H9 (cell line): ENCODE measurements around the gene THAP2. TPM values are rescaled to one million over a fixed set of nuclear protein-coding genes. Genes with fewer than 3 reads are reported as not detected.
"Not testable (repeated sequence)": the region's sequence is repeated elsewhere in the genome, so short reads cannot be mapped to it uniquely, and the experiment has no call there.

ENCODE experiments used
- DNase-seq: peaks from one replicate; pipeline ENCODE4 v3.0.0-alpha.2; 2017
- H2AFZ ChIP-seq: one replicate; pipeline ENCODE4 v1.6.1; 2013; ENCODE audit warnings: mild to moderate bottlenecking, low read length, control low read depth, moderate library complexity
- H2AK5ac ChIP-seq: 2 replicates; pipeline ENCODE4 v1.6.1; 2013; ENCODE audit warnings: low read length, control low read depth, mixed read lengths; ENCODE audit not compliant: insufficient read length
- H2BK120ac ChIP-seq: one replicate; pipeline ENCODE4 v1.6.1; 2013; ENCODE audit warnings: low read depth, mild to moderate bottlenecking, low read length, control low read depth, inconsistent platforms; ENCODE audit not compliant: poor library complexity, severe bottlenecking
- H2BK12ac ChIP-seq: 2 replicates; pipeline ENCODE4 v1.6.1; 2013; ENCODE audit warnings: low read length, control low read depth, mixed read lengths, low read depth; ENCODE audit not compliant: insufficient read length
- H2BK15ac ChIP-seq: 2 replicates; pipeline ENCODE4 v1.6.1; 2013; ENCODE audit warnings: low read depth, low read length, control low read depth
- H2BK20ac ChIP-seq: one replicate; pipeline ENCODE4 v1.6.1; 2013; ENCODE audit warnings: low read depth, mild to moderate bottlenecking, low read length, control low read depth, inconsistent platforms; ENCODE audit not compliant: poor library complexity, severe bottlenecking
- H2BK5ac ChIP-seq: 2 replicates; pipeline ENCODE4 v1.6.1; 2013; ENCODE audit warnings: low read length, control low read depth, mixed read lengths; ENCODE audit not compliant: insufficient read length
- H3K14ac ChIP-seq: 2 replicates; pipeline ENCODE4 v1.6.1; 2013; ENCODE audit warnings: low read length, control low read depth; ENCODE audit not compliant: insufficient read depth
- H3K18ac ChIP-seq: 2 replicates; pipeline ENCODE4 v1.6.1; 2013; ENCODE audit warnings: low read depth, mild to moderate bottlenecking, mixed read lengths, low read length, control low read depth; ENCODE audit not compliant: insufficient read length
- H3K23ac ChIP-seq: 2 replicates; pipeline ENCODE4 v1.6.1; 2013; ENCODE audit warnings: low read length, control low read depth, mixed read lengths, low read depth; ENCODE audit not compliant: insufficient read length
- H3K23me2 ChIP-seq: 2 replicates; pipeline ENCODE4 v1.6.1; 2013; ENCODE audit warnings: low read depth, mild to moderate bottlenecking, mixed read lengths, low read length, control low read depth; ENCODE audit not compliant: insufficient read length, poor library complexity, severe bottlenecking
- H3K27ac ChIP-seq: 2 replicates; pipeline ENCODE4 v1.5.1; 2013; ENCODE audit warnings: low read length, control low read depth, mixed read lengths, low read depth; ENCODE audit not compliant: insufficient read length
- H3K27me3 ChIP-seq: 2 replicates; pipeline ENCODE4 v1.6.1; 2013; ENCODE audit warnings: low read length, control low read depth, inconsistent platforms; ENCODE audit not compliant: insufficient read depth
- H3K4ac ChIP-seq: 2 replicates; pipeline ENCODE4 v1.6.1; 2013; ENCODE audit warnings: low read depth, mild to moderate bottlenecking, control low read depth, inconsistent platforms, low read length, moderate library complexity
- H3K4me1 ChIP-seq: 2 replicates; pipeline ENCODE4 v1.6.1; 2013; ENCODE audit warnings: low read length, control low read depth, inconsistent platforms; ENCODE audit not compliant: insufficient read depth
- H3K4me2 ChIP-seq: 2 replicates; pipeline ENCODE4 v1.6.1; 2013; ENCODE audit warnings: low read length, control low read depth, mixed read lengths; ENCODE audit not compliant: insufficient read length, insufficient read depth
- H3K56ac ChIP-seq: 2 replicates; pipeline ENCODE4 v1.6.1; 2013; ENCODE audit warnings: low read depth, mild to moderate bottlenecking, mixed read lengths, low read length, control low read depth; ENCODE audit not compliant: insufficient read length
- H3K79me1 ChIP-seq: 2 replicates; pipeline ENCODE4 v1.6.1; 2013; ENCODE audit warnings: low read depth, mild to moderate bottlenecking, moderate library complexity, low read length, control low read depth, inconsistent platforms; ENCODE audit not compliant: insufficient read depth, poor library complexity, severe bottlenecking
- H3K79me2 ChIP-seq: 2 replicates; pipeline ENCODE4 v1.6.1; 2013; ENCODE audit warnings: low read length, control low read depth, inconsistent platforms; ENCODE audit not compliant: insufficient read depth
- H3K9ac ChIP-seq: 2 replicates; pipeline ENCODE4 v1.6.1; 2013; ENCODE audit warnings: low read length, control low read depth, mixed read lengths; ENCODE audit not compliant: insufficient read length; ENCODE audit errors: extremely low read depth
- H3K9me3 ChIP-seq: one replicate; pipeline ENCODE4 v1.6.1; 2013; ENCODE audit warnings: low read depth, low read length, inconsistent platforms; ENCODE audit not compliant: control insufficient read depth
- H3T11ph ChIP-seq: one replicate; pipeline ENCODE4 v1.6.1; 2013; ENCODE audit warnings: mild to moderate bottlenecking, low read length, control low read depth, inconsistent platforms
- H4K20me1 ChIP-seq: one replicate; pipeline ENCODE4 v1.6.1; 2013; ENCODE audit not compliant: control insufficient read depth, insufficient read length, insufficient read depth
- H4K5ac ChIP-seq: 2 replicates; pipeline ENCODE4 v1.6.1; 2013; ENCODE audit warnings: low read depth, mild to moderate bottlenecking, mixed read lengths, low read length, control low read depth; ENCODE audit not compliant: insufficient read length
- H4K8ac ChIP-seq: replicated peaks from 2 replicates; pipeline ENCODE4 v1.6.1; 2013; ENCODE audit warnings: low read length, control low read depth, mixed read lengths, low read depth; ENCODE audit not compliant: insufficient read length
- H4K91ac ChIP-seq: 2 replicates; pipeline ENCODE4 v1.6.1; 2013; ENCODE audit warnings: low read depth, mild to moderate bottlenecking, moderate library complexity, mixed read lengths, low read length, control low read depth; ENCODE audit not compliant: insufficient read length
- H3K27ac Mint-ChIP-seq, 3 experiments: 2 replicates in 2 of 3; 3 replicates in 1 of 3; pipeline ENCODE4 v1.8.0; 2020 to 2021; ENCODE audit warnings: mixed read lengths in 3 of 3, mild to moderate bottlenecking in 1 of 3, moderate library complexity in 1 of 3
- H3K27me3 Mint-ChIP-seq: 2 replicates; pipeline ENCODE4 v1.8.0; 2021; ENCODE audit warnings: low read depth, mild to moderate bottlenecking, moderate library complexity, mixed read lengths
- H3K36me3 Mint-ChIP-seq, 3 experiments: 2 replicates in 2 of 3; 3 replicates in 1 of 3; pipeline ENCODE4 v1.8.0; 2020 to 2021; ENCODE audit warnings: low read depth in 3 of 3, mixed read lengths in 3 of 3; ENCODE audit not compliant: insufficient read depth in 1 of 3
- H3K4me1 Mint-ChIP-seq, 2 experiments: 2 replicates each; pipeline ENCODE4 v1.8.0; 2020; ENCODE audit warnings: mixed read lengths in 2 of 2
- H3K4me3 Mint-ChIP-seq, 2 experiments: 2 replicates in 1 of 2; 3 replicates in 1 of 2; pipeline ENCODE4 v1.8.0; 2020 to 2021; ENCODE audit warnings: mild to moderate bottlenecking in 2 of 2, mixed read lengths in 2 of 2, moderate library complexity in 1 of 2
- H3K9me3 Mint-ChIP-seq, 2 experiments: 2 replicates in 1 of 2; 3 replicates in 1 of 2; pipeline ENCODE4 v1.8.0; 2020; ENCODE audit warnings: mild to moderate bottlenecking in 2 of 2, mixed read lengths in 2 of 2, moderate library complexity in 1 of 2
- CTCF ChIP-seq: fragments of 200-600 bp; sonication (generic); conservative IDR thresholded peaks from 3 replicates; pipeline ENCODE4 v1.8.0; 2021; ENCODE audit warnings: antibody characterized with exemption, mild to moderate bottlenecking
- WGBS: extraction: QIAGEN DNeasy Blood & Tissue Kit; methylation state at CpG from one replicate; pipeline ENCODE4 v1.1.7; 2013; ENCODE audit warnings: missing lambda C conversion rate, low lambda C conversion rate, mixed read lengths; ENCODE audit not compliant: insufficient read length; ENCODE audit errors: extremely low coverage; 5-methylcytosine and 5-hydroxymethylcytosine counted together
- total RNA-seq: library from RNA; stranded (reverse); gene quantifications from 2 replicates; pipeline ENCODE4 v1.2.1, GENCODE V29; 2021

The THAP2 gene
- total RNA-seq, 1 experiment from 2014 or later: 3.7 TPM

- Histone ChIP-seq H3K27ac (no peak overlapping the region), H4K20me1 (no peaks in the 10 kb centered on the region), H3K23ac (no peak overlapping the region), H3K23me2 (no peaks in the 10 kb centered on the region), H3K27me3 (no peaks in the 10 kb centered on the region), H3K9ac (peak overlapping the region; percentile 40), H4K91ac (no peak overlapping the region), H3K56ac (no peak overlapping the region), H4K8ac (no peak overlapping the region), H3K14ac (no peak overlapping the region), H4K5ac (no peak overlapping the region), H3T11ph (no peak overlapping the region), H2BK120ac (no peak overlapping the region), H2AFZ (peak overlapping the region; percentile 59), H2BK5ac (no peak overlapping the region), H3K4me1 (no peaks in the 10 kb centered on the region), H3K79me1 (no peaks in the 10 kb centered on the region), H2BK12ac (no peak overlapping the region), H2BK15ac (no peak overlapping the region), H3K79me2 (no peaks in the 10 kb centered on the region), H3K9me3 (no peaks in the 10 kb centered on the region), H2BK20ac (no peak overlapping the region), H3K4me2 (peak overlapping the region; percentile 67), H2AK5ac (no peak overlapping the region), H3K4ac (no peak overlapping the region), H3K18ac (no peak overlapping the region)
- DNase-seq: no peak
- WGBS: no CpG with 5 or more reads among the region's 3 CpGs
- Mint-ChIP-seq H3K9me3 (no peaks in the 10 kb centered on the region), H3K27me3 (no peaks in the 10 kb centered on the region), H3K27ac (peak overlapping the region; percentile 89 to 98 (median 90); a peak in 6 of 7 replicates), H3K4me3 (peak overlapping the region; percentile 88 to 96), H3K4me1 (peaks cover 6 to 9% of the 10 kb centered on the region in 2 experiments), H3K36me3 (no peaks in the 10 kb centered on the region; a peak in 1 of 7 replicates)
- no peak for TF ChIP-seq CTCF
Measured at GRCh38 chr12:71686658-71687025, 22.5 kb downstream of the THAP2 start.

GRCh38 chr12:71687172-71687571 lies 23.1 kb downstream of the THAP2 start:
- not testable (repeated sequence) for H3K18ac ChIP-seq, H3K79me2 ChIP-seq, H4K20me1 ChIP-seq, H2BK12ac ChIP-seq, H2AK5ac ChIP-seq, H3K9me3 Mint-ChIP-seq, H3K56ac ChIP-seq, H2BK120ac ChIP-seq, H3K27me3 Mint-ChIP-seq, H2BK15ac ChIP-seq, H3K36me3 Mint-ChIP-seq, H3K9ac ChIP-seq, H3K4ac ChIP-seq, H3K23ac ChIP-seq, H3K27me3 ChIP-seq, H2BK5ac ChIP-seq, H3K79me1 ChIP-seq, H2AFZ ChIP-seq, H2BK20ac ChIP-seq, H4K5ac ChIP-seq, H3K4me1 ChIP-seq, H3K14ac ChIP-seq, DNase-seq, H3K27ac ChIP-seq, H3K27ac Mint-ChIP-seq, H4K91ac ChIP-seq, H4K8ac ChIP-seq, H3K9me3 ChIP-seq, H3K4me1 Mint-ChIP-seq, H3K23me2 ChIP-seq, H3T11ph ChIP-seq
- peak overlapping the region; percentile 88 to 96 for H3K4me3 Mint-ChIP-seq
- no CpG with 5 or more reads among the region's 11 CpGs for WGBS
- peak overlapping the region; percentile 67 for H3K4me2 ChIP-seq
